ENCODE data around the gene PARP12.

Gene PARP12

GRCh38 chr7:139984642-139985539 lies 77.9 kb downstream of the PARP12 start:
- Histone ChIP-seq H3K79me2 (ENCODE audit: insufficient read depth, low read length) (no peaks in the 10 kb centered on the region), H2AFZ (ENCODE audit: low read depth, low read length) (no peak overlapping the region), H3K27ac (ENCODE audit: low read length) (no peak overlapping the region), H3K4me2 (ENCODE audit: insufficient read depth, low read length) (no peak overlapping the region), H3K27me3 (ENCODE audit: insufficient read depth, low read length, poor library complexity) (peaks cover 7% of the 10 kb centered on the region), H3K36me3 (ENCODE audit: insufficient read depth, low read length) (no peaks in the 10 kb centered on the region), H3K9ac (ENCODE audit: low read depth, low read length) (no peak overlapping the region), H3K4me1 (ENCODE audit: insufficient read depth, low read length) (peaks cover 17% of the 10 kb centered on the region), H4K20me1 (ENCODE audit: insufficient read depth, low read length) (no peaks in the 10 kb centered on the region), H3K4me3 (ENCODE audit: low read depth in 1 of 2, low read length in 2 of 2) (no peak overlapping the region), H3K9me3 (ENCODE audit: insufficient read depth, low read length, severe bottlenecking) (no peaks in the 10 kb centered on the region)
- no peak for TF ChIP-seq EZH2 (IDR thresholded peaks at IDR 0.05; ENCODE audit: borderline replicate concordance, low read depth, low read length, severe bottlenecking)
- TF ChIP-seq CTCF (IDR thresholded peaks at IDR 0.05; ENCODE audit: borderline replicate concordance, extremely low read depth, low read length, poor library complexity, severe bottlenecking): no peak
- DNase-seq (no peak), ATAC-seq (ENCODE audit: insufficient read depth, low read depth) (no peak)

GRCh38 chr7:139982927-139983920 lies 79.5 kb downstream of the PARP12 start:
- H2AFZ ChIP-seq (ENCODE audit: low read depth, low read length): no peak overlapping the region
- no peak overlapping the region for H3K9ac ChIP-seq (ENCODE audit: low read depth, low read length)
- ATAC-seq (ENCODE audit: insufficient read depth, low read depth) (no peak), DNase-seq (no peak)
- H3K9me3 ChIP-seq (ENCODE audit: insufficient read depth, low read length, severe bottlenecking): no peaks in the 10 kb centered on the region
- no peak overlapping the region for H3K4me2 ChIP-seq (ENCODE audit: insufficient read depth, low read length)
- peaks cover 18% of the 10 kb centered on the region for H3K4me1 ChIP-seq (ENCODE audit: insufficient read depth, low read length)
- H4K20me1 ChIP-seq (ENCODE audit: insufficient read depth, low read length): no peaks in the 10 kb centered on the region
- no peak overlapping the region for H3K27ac ChIP-seq (ENCODE audit: low read length)
- H3K79me2 ChIP-seq (ENCODE audit: insufficient read depth, low read length): no peaks in the 10 kb centered on the region
- TF ChIP-seq EZH2 (IDR thresholded peaks at IDR 0.05; ENCODE audit: borderline replicate concordance, low read depth, low read length, severe bottlenecking): no peak
- TF ChIP-seq CTCF (IDR thresholded peaks at IDR 0.05; ENCODE audit: borderline replicate concordance, extremely low read depth, low read length, poor library complexity, severe bottlenecking): no peak
- H3K36me3 ChIP-seq (ENCODE audit: insufficient read depth, low read length): no peaks in the 10 kb centered on the region
- H3K27me3 ChIP-seq (ENCODE audit: insufficient read depth, low read length, poor library complexity): peaks cover 7% of the 10 kb centered on the region
- no peak overlapping the region for H3K4me3 ChIP-seq (ENCODE audit: low read depth in 1 of 2, low read length in 2 of 2)

GRCh38 chr7:139981511-139981895 lies 81.2 kb downstream of the PARP12 start:
- no peaks in the 10 kb centered on the region for H4K20me1 ChIP-seq (ENCODE audit: insufficient read depth, low read length)
- DNase-seq (no peak), ATAC-seq (ENCODE audit: insufficient read depth, low read depth) (no peak)
- peaks cover 18% of the 10 kb centered on the region for H3K4me1 ChIP-seq (ENCODE audit: insufficient read depth, low read length)
- H3K27me3 ChIP-seq (ENCODE audit: insufficient read depth, low read length, poor library complexity): peaks cover 7% of the 10 kb centered on the region
- no peaks in the 10 kb centered on the region for H3K9me3 ChIP-seq (ENCODE audit: insufficient read depth, low read length, severe bottlenecking)
- peak overlapping the region; percentile 69 for H3K4me2 ChIP-seq (ENCODE audit: insufficient read depth, low read length)
- H3K4me3 ChIP-seq (ENCODE audit: low read depth in 1 of 2, low read length in 2 of 2): no peak overlapping the region
- no peak for TF ChIP-seq EZH2 (IDR thresholded peaks at IDR 0.05; ENCODE audit: borderline replicate concordance, low read depth, low read length, severe bottlenecking)
- TF ChIP-seq CTCF (IDR thresholded peaks at IDR 0.05; ENCODE audit: borderline replicate concordance, extremely low read depth, low read length, poor library complexity, severe bottlenecking): no peak
- H3K27ac ChIP-seq (ENCODE audit: low read length): no peak overlapping the region
- no peak overlapping the region for H2AFZ ChIP-seq (ENCODE audit: low read depth, low read length)
- H3K36me3 ChIP-seq (ENCODE audit: insufficient read depth, low read length): no peaks in the 10 kb centered on the region
- no peaks in the 10 kb centered on the region for H3K79me2 ChIP-seq (ENCODE audit: insufficient read depth, low read length)
- H3K9ac ChIP-seq (ENCODE audit: low read depth, low read length): no peak overlapping the region
